SU-DHL-6 (cell line): ENCODE results near the gene SQOR.

Experiments
- CTCF ChIP-seq: fragments of 200-600 bp; sonication (generic); IDR thresholded peaks from one replicate; pipeline ENCODE4 v1.5.1; 2017; ENCODE audit warnings: antibody characterized with exemption, mild to moderate bottlenecking, low read length, moderate library complexity; ENCODE audit not compliant: insufficient read depth, poor library complexity, severe bottlenecking
- EZH2phosphoT487 ChIP-seq: fragments of 200-600 bp; sonication (generic), shearing (Covaris generic); conservative IDR thresholded peaks from 2 replicates; pipeline ENCODE4 v1.6.1; 2018; ENCODE audit warnings: mild to moderate bottlenecking, antibody characterized with exemption, low read length, moderate library complexity, mixed read lengths

- TF ChIP-seq CTCF (no peak), EZH2phosphoT487 (no peak)
Observed at GRCh38 chr15:45657254-45657653, 22.4 kb downstream of the SQOR start.
